ENCODE data around the gene SYTL3. TPM values are rescaled to one million over a fixed set of nuclear protein-coding genes. Genes with fewer than 3 reads are reported as not detected.

SYTL3 gene
- total and polyA plus RNA-seq, 9 of the 15 experiments (the other 6 are each of a cell fraction or from before 2014, with no cell fraction given): 0.04 to 0.46 (median 0.17) TPM; not detected in 1

DNA sequence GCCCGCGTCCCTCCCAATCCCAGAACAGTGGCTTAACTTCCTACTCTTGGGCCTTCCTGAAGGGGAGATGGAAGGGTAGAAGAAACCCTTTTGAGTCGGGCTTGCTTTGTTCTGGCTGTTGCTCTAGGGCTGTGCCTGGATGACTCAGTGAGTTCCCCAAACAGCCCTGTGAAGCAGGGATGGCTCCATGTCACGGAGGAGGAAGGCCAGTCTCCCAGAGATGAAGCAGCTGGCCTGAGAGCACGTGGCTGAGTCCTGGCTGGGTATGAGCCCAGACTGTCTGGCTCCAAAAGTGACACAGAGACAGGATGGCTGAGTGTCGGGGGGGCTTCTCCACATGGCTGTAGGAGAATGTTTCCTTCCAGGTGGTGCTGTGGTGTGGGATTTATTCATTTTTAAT is 4.6 kb downstream of the SYTL3 start (continued):
- TF ChIP-seq ELF4 (CRISPR knock-in tag; IDR thresholded peaks at IDR 0.05): no peak
- 0 out of 2 replicates have a peak, but pooled peaks have one; percentile 45 for TF ChIP-seq BHLHE40 (IDR thresholded peaks at IDR 0.05; ENCODE audit: low read length)

DNA sequence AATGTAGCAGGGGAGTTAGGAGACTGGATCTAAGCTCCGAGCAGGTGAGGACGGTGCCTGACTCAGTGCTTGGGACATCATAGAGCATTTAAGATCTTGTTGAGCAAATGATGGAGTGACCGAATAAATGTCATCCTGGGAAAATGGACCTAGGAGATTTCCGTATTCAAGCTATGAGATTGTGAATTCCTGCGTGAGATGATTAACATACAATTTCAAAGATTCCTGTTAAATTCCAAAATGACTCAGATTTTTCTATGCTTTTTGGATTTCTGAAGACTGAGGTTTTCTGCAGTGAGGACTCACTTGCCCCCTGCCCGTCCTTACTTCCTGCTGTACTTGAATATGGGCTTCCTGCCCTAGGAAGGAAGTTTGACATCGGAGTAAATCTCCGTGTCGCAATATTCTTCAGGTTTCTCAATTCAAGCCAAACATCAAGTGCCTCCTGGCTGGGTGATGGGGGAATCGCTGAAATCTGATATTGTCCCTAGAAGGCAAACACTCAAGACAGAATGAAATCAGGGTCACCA is 5.2 kb downstream of the SYTL3 start:
- H3K9ac ChIP-seq (ENCODE audit: insufficient read depth in 1 of 2, low read depth in 2 of 2, low read length in 2 of 2): no peak overlapping the region
- no peak for FAIRE-seq
- TF ChIP-seq GABPA (tag; conservative IDR thresholded peaks at IDR 0.05; ENCODE audit: low read depth) (peak; percentile 30; the same call in 1 of the 2 replicates), SUPT5H (IDR thresholded peaks at IDR 0.05) (no peak), SMC3 (conservative IDR thresholded peaks at IDR 0.05; ENCODE audit: insufficient read depth, low read depth, low read length) (no peak), CEBPG (CRISPR knock-in tag; IDR thresholded peaks at IDR 0.05) (no peak), CEBPG (tag; conservative IDR thresholded peaks at IDR 0.05 in 1 of 2, IDR thresholded peaks at IDR 0.05 in 1 of 2) (peak; percentile 60 to 77; a peak in 3 of 4 replicates), FOXK1 (CRISPR knock-in tag; IDR thresholded peaks at IDR 0.05; ENCODE audit: borderline replicate concordance) (no peak), ZNF583 (CRISPR knock-in tag; IDR thresholded peaks at IDR 0.05) (no peak)
- TF ChIP-seq, protein P1, sequence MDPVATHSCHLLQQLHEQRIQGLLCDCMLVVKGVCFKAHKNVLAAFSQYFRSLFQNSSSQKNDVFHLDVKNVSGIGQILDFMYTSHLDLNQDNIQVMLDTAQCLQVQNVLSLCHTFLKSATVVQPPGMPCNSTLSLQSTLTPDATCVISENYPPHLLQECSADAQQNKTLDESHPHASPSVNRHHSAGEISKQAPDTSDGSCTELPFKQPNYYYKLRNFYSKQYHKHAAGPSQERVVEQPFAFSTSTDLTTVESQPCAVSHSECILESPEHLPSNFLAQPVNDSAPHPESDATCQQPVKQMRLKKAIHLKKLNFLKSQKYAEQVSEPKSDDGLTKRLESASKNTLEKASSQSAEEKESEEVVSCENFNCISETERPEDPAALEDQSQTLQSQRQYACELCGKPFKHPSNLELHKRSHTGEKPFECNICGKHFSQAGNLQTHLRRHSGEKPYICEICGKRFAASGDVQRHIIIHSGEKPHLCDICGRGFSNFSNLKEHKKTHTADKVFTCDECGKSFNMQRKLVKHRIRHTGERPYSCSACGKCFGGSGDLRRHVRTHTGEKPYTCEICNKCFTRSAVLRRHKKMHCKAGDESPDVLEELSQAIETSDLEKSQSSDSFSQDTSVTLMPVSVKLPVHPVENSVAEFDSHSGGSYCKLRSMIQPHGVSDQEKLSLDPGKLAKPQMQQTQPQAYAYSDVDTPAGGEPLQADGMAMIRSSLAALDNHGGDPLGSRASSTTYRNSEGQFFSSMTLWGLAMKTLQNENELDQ (CRISPR knock-in tag; IDR thresholded peaks at IDR 0.05; ENCODE audit: borderline replicate concordance): no peak

More for the DNA sequence above, 5.2 kb downstream of the SYTL3 start:
- H3K4me1 ChIP-seq (replicated peaks in 1 of 2; ENCODE audit: control insufficient read depth in 2 of 2, insufficient read depth in 2 of 2, low read length in 2 of 2): peaks cover 3% of the 10 kb centered on the region in 2 experiments; a peak in 1 of 5 replicates
- H3K4me2 ChIP-seq (ENCODE audit: insufficient read depth, low read length): no peak overlapping the region
- no peak overlapping the region for H3K27ac ChIP-seq (ENCODE audit: extremely low read depth, low read depth, low read length)
- no peaks in the 10 kb centered on the region for H3K36me3 ChIP-seq (ENCODE audit: control insufficient read depth, insufficient read depth, low read length)
- intact Hi-C loops (cut with micrococcal nuclease): no loop called here
- in situ Hi-C loops (cut with MboI): no loop called here
- 12% methylated on average over 10 of the region's 10 CpGs for WGBS (ENCODE audit: insufficient coverage, low coverage, missing lambda C conversion rate)
- peaks cover 48 to 57% of the 10 kb centered on the region in 2 experiments for H3K27me3 ChIP-seq (ENCODE audit: control insufficient read depth in 2 of 2, insufficient read depth in 2 of 2, low read length in 2 of 2)
- H2AFZ ChIP-seq (ENCODE audit: low read depth, low read length): no peak overlapping the region
- H4K20me1 ChIP-seq (replicated peaks; ENCODE audit: control insufficient read depth, insufficient read depth, low read length): 0 out of 2 replicates have a peak, but pooled peaks cover 3% of the 10 kb centered on the region
- no peak overlapping the region for H3K4me3 ChIP-seq
- ATAC-seq: no peak
- no TSS peak for BruUV-seq (replicated peaks)
- DNase-seq (ENCODE audit: extremely low read depth in 1 of 4, low spot score in 3 of 4): no peak
- POLR2A ChIA-PET: interaction anchor here (1.0 to 1.7 kb wide), 3 partner anchors 9 to 11 kb away, joined by 4 to 6 read pairs (median 4); partner anchors contain the start of gene DYNLT1
- CTCF ChIA-PET (ENCODE audit: low intra/inter-chr PET ratio): no interaction called here
- no peaks in the 10 kb centered on the region for H3K9me3 ChIP-seq (replicated peaks; ENCODE audit: control insufficient read depth, insufficient read depth, low read depth, low read length)
- H3K9me1 ChIP-seq (ENCODE audit: control insufficient read depth, insufficient read depth, low read length): no peaks in the 10 kb centered on the region
- H3K79me2 ChIP-seq (ENCODE audit: control insufficient read depth, insufficient read depth, low read length): no peaks in the 10 kb centered on the region

Measured in K562 (cell line).